Measurements from ENCODE around the gene LTBP1.
"Not testable (repeated sequence)": the region's sequence is repeated elsewhere in the genome, so short reads cannot be mapped to it uniquely, and the experiment has no call there.

The LTBP1 gene

GRCh38 chr2:33042265-33042664 is 95.5 kb downstream of the LTBP1 start:
- no peak for DNase-seq (ENCODE audit: low spot score)
- in situ Hi-C loops (cut with MboI; ENCODE audit: low sequenced_read_pairs, unreplicated experiment) = no loop called here
- no peak for TF ChIP-seq CTCF (IDR thresholded peaks at IDR 0.05; ENCODE audit: borderline replicate concordance, control extremely low read depth, extremely low read depth, insufficient read depth, missing control alignments)

GRCh38 chr2:33042819-33043218 is 96.1 kb downstream of the LTBP1 start:
- DNase-seq (ENCODE audit: low spot score) = no peak
- in situ Hi-C loops (cut with MboI; ENCODE audit: low sequenced_read_pairs, unreplicated experiment) = no loop called here
- TF ChIP-seq CTCF (IDR thresholded peaks at IDR 0.05; ENCODE audit: borderline replicate concordance, control extremely low read depth, extremely low read depth, insufficient read depth, missing control alignments) = no peak

- no peak for TF ChIP-seq CTCF (IDR thresholded peaks at IDR 0.05; ENCODE audit: borderline replicate concordance, control extremely low read depth, extremely low read depth, insufficient read depth, missing control alignments)
- in situ Hi-C loops (cut with MboI; ENCODE audit: low sequenced_read_pairs, unreplicated experiment) = no loop called here
- DNase-seq (ENCODE audit: low spot score) = no peak
These were observed 101.2 kb downstream of the LTBP1 start for GRCh38 chr2:33047939-33048338.

DNA sequence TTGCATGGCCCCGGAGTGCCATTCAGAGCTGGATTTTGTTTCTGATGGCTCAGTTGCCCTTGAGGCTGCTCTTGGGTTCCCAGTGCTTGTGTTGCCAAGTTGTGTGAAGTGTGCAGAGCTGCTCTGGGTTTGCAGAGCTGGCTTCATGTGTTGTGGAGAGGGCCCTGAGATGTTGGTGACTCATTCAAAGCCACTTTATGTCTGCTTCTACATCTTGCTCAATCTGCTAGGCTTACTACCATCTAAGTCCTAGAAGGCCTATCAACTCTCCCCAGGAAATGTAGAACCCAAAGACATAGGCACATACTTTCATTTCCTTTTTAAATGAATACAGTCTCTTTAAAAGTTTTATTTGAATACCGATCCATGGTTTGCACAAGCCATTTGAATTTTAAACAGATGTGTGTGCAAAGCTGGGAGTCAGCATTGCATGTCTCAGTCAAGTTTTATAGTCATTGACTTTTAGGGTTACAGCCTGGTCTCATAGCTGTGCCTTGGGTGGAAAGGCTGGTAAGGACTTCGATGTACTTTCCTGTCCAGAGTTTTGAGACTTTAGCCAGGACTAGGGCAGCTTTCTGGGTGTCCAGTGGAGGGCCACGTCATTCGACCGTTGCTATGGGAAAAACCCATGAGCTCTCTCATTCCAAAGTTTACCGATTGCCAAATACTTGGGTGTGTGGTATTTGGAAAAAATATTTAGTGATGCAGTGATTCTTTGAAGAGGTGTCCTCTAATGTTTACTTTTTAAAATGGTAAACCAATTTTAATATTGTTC is 105.0 kb downstream of the LTBP1 start:
- no peak for DNase-seq (ENCODE audit: low spot score)
- in situ Hi-C loops (cut with MboI; ENCODE audit: low sequenced_read_pairs, unreplicated experiment) = no loop called here
- TF ChIP-seq CTCF (IDR thresholded peaks at IDR 0.05; ENCODE audit: borderline replicate concordance, control extremely low read depth, extremely low read depth, insufficient read depth, missing control alignments) = no peak

DNA sequence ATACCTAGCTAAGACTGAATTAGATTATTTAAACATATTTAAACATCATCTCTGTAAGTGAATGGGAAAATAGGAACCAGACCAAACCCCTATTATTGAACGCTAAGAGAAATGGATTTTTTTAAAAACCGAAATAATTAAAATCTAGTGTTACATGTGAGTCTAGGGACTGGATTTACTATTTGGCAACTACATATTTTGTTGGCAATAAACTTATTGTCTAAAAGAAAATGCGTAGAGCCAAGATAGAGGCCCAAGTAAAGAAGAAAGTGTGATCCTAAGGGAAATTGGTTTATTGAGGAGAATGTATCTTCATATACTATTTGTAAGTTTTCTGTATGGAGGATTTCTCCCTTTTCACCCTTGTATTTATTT is 105.6 kb downstream of the LTBP1 start:
- no peak for TF ChIP-seq CTCF (IDR thresholded peaks at IDR 0.05; ENCODE audit: borderline replicate concordance, control extremely low read depth, extremely low read depth, insufficient read depth, missing control alignments)
- DNase-seq (ENCODE audit: low spot score) = no peak
- in situ Hi-C loops (cut with MboI; ENCODE audit: low sequenced_read_pairs, unreplicated experiment) = no loop called here

- DNase-seq (ENCODE audit: low spot score); in situ Hi-C loops (cut with MboI; ENCODE audit: low sequenced_read_pairs, unreplicated experiment): not testable (repeated sequence)
These were observed 106.0 kb downstream of the LTBP1 start for GRCh38 chr2:33052795-33053194.

- in situ Hi-C loops (cut with MboI; ENCODE audit: low sequenced_read_pairs, unreplicated experiment) = no loop called here
- no peak for TF ChIP-seq CTCF (IDR thresholded peaks at IDR 0.05; ENCODE audit: borderline replicate concordance, control extremely low read depth, extremely low read depth, insufficient read depth, missing control alignments)
- no peak for DNase-seq (ENCODE audit: low spot score)
These were observed 109.4 kb downstream of the LTBP1 start for GRCh38 chr2:33056170-33056569.

DNA sequence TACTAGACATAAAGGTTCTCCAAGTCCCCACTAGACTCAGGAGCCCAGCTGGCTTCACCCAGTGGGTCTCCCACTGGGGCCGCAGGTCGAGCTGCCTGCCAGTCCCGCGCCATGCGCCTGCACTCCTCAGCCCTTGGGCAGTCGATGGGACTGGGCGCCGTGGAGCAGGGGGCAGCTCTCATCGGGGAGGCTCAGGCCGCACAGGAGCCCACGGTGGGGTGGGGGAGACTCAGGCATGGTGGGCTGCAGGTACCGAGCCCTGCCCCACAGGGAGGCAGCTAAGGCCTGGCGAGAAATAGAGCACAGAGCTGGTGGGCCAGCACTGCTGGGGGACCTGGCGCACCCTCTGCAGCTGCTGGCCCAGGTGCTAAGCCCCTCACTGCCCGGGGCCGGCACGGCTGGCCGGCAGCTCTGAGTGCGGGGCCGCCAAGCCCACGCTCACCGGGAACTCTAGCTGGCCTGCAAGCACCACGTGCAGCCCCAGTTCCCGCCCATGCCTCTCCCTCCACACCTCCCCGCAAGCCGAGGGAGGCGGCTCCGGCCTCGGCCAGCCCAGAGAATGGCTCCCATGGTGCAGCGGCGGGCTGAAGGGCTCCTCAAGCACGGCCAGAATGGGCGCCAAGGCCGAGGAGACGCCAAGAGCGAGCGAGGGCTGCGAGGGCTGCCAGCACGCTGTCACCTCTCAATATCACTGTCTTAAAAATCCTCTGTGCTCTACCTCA is 110.7 kb downstream of the LTBP1 start:
- DNase-seq (ENCODE audit: low spot score); in situ Hi-C loops (cut with MboI; ENCODE audit: low sequenced_read_pairs, unreplicated experiment): not testable (repeated sequence)

Data from GM13976 (cell line).